Colonic mucosa (tissue), 4 donors: ENCODE data around the gene PRKACA. TPM values are rescaled to one million over a fixed set of nuclear protein-coding genes. Genes with fewer than 3 reads are reported as not detected.

Experiments
- DNase-seq: peaks from one replicate; pipeline ENCODE4 v3.0.0-alpha.2; 2020
- H3K27ac ChIP-seq: fragments of 200-600 bp; one replicate; pipeline ENCODE4 v1.8.0; 2021
- H3K27me3 ChIP-seq: fragments of 200-600 bp; one replicate; pipeline ENCODE4 v1.8.0; 2021
- H3K36me3 ChIP-seq: fragments of 200-600 bp; one replicate; pipeline ENCODE4 v1.8.0; 2021
- H3K4me1 ChIP-seq: fragments of 200-600 bp; one replicate; pipeline ENCODE4 v1.8.0; 2021; ENCODE audit warnings: mild to moderate bottlenecking
- H3K4me3 ChIP-seq: fragments of 200-600 bp; one replicate; pipeline ENCODE4 v1.8.0; 2021
- H3K9ac ChIP-seq, 2 donors: one replicate each; pipeline ENCODE4 v1.7.0; 2013; ENCODE audit warnings: control low read depth in 2 of 2, low read depth in 2 of 2, low read length in 2 of 2
- H3K9me3 ChIP-seq: fragments of 200-600 bp; one replicate; pipeline ENCODE4 v1.8.0; 2021
- intact Hi-C: fragments of 100-400 bp; cut with DNase I; formaldehyde crosslinking; loops from one replicate; pipeline ENCODE4 v1.14.1; 2022
- total RNA-seq, 2 donors: library from RNA; stranded (reverse); fragmentation: NEBNext Ultra II Directional in 1 of 2; extraction: Animal tissue kit (Norgen Biotek cat#: 25700) in 1 of 2; gene quantifications; one replicate each; pipeline ENCODE4 v1.2.1, GENCODE V29; 2021
- TF ChIP-seq, protein P1 (sequence below): fragments of 200-600 bp; IDR thresholded peaks from one replicate; pipeline ENCODE4 v1.8.0; 2022; ENCODE audit warnings: antibody characterized with exemption, mild to moderate bottlenecking
- donor health status: healthy.
- donor health status: DM: no; HTN: no; CAD: no.
- donor health status: DM: no; HTN: no; CAD: no.

Gene PRKACA
- total RNA-seq, 2 donors from 2014 or later = 71.0 to 89.3 TPM

DNA sequence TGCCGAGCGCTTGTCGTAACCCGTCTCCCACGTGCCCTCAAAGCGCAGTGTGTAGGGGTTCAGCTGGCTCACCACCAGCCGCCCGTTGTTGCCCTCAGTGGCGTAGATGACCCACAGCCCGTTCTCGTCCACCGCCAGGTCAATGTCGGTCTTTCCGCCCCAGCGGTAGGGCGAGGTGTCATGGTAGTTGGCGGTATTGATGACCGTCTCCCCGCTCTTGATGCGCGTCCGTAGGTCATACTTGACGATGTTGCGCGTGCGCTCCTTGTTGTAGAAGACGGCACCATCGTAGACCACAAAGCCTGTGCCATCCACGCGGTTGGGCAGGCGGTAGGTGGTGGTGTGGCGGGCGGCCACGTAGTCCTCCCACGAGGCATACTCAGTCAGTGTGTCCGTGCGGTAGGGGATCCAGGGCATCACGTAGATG, 45.3 kb upstream of the PRKACA start:
- no peak overlapping the region for H3K4me3 ChIP-seq
- no peak overlapping the region for H3K27ac ChIP-seq
- H3K4me1 ChIP-seq = no peaks in the 10 kb centered on the region
- no peaks in the 10 kb centered on the region for H3K36me3 ChIP-seq
- no peaks in the 10 kb centered on the region for H3K9me3 ChIP-seq
- no peak for DNase-seq
- no peak overlapping the region for H3K9ac ChIP-seq
- TF ChIP-seq, protein P1, sequence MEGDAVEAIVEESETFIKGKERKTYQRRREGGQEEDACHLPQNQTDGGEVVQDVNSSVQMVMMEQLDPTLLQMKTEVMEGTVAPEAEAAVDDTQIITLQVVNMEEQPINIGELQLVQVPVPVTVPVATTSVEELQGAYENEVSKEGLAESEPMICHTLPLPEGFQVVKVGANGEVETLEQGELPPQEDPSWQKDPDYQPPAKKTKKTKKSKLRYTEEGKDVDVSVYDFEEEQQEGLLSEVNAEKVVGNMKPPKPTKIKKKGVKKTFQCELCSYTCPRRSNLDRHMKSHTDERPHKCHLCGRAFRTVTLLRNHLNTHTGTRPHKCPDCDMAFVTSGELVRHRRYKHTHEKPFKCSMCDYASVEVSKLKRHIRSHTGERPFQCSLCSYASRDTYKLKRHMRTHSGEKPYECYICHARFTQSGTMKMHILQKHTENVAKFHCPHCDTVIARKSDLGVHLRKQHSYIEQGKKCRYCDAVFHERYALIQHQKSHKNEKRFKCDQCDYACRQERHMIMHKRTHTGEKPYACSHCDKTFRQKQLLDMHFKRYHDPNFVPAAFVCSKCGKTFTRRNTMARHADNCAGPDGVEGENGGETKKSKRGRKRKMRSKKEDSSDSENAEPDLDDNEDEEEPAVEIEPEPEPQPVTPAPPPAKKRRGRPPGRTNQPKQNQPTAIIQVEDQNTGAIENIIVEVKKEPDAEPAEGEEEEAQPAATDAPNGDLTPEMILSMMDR = no peak
- no peaks in the 10 kb centered on the region for H3K27me3 ChIP-seq
- intact Hi-C loops = no loop called here

DNA sequence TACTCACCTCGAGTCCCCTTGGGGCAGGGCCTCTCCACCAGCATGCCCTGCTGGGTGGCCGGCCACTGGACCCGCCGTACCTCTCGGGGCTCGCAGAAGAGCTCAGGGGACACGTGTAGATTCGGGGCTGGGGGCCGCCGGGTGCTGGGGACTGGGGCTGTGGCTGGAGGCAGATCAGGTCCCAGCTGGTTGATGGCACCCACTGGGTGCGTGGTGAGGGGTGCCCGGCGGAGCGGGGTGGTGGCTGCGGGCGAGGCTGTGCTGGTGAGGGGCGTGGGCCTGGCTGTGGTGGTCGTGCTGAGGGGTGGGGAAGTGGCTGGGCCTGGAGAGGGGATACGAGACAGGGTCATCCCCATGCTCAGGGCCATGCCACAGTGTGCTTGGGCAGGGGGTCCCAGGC, 43.7 kb upstream of the PRKACA start:
- DNase-seq = no peak
- intact Hi-C loops = no loop called here
- Histone ChIP-seq H3K4me3 (no peak overlapping the region), H3K36me3 (no peaks in the 10 kb centered on the region), H3K27ac (no peak overlapping the region), H3K4me1 (no peaks in the 10 kb centered on the region), H3K27me3 (no peaks in the 10 kb centered on the region), H3K9me3 (no peaks in the 10 kb centered on the region), H3K9ac (no peak overlapping the region)
- TF ChIP-seq, protein P1 = no peak

DNA sequence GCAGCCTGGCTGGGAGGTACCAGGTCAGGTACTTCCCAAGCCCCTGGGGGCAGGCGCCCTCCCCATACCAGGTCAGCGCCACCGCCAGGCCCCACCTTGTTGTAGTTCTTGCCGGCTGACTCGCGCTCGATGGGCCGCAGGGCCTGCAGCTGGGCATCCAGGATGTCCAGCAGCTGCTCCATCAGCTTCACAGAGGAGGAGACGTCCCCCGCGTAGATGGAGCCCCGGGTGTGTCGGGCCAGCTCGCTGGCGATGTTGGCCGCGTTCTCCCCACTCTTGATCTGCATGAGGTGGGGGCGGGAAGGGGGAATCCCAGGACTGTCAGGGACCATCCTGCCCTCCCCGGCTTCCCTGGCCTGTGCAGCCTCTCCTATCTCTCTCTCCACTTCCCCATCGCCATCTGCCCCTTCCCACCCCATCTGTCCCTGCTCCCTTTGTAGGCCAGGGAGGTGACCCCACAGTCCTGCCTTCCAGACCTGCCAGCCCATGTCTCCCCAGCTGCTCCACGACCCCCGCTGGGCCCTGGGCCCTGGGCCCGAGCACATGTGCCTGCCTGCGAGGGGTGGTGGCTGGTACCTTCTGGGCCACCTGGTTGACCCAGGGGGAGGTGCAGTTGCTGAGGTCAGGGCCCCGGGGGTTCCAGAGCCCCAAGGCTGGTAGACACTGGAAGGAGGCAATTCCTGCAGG, 42.6 kb upstream of the PRKACA start:
- intact Hi-C loops = no loop called here
- no peaks in the 10 kb centered on the region for H3K27me3 ChIP-seq
- no peak overlapping the region for H3K9ac ChIP-seq
- TF ChIP-seq, protein P1 = no peak
- no peak overlapping the region for H3K27ac ChIP-seq
- no peaks in the 10 kb centered on the region for H3K36me3 ChIP-seq
- no peak overlapping the region for H3K4me3 ChIP-seq
- no peaks in the 10 kb centered on the region for H3K4me1 ChIP-seq
- DNase-seq = no peak
- no peaks in the 10 kb centered on the region for H3K9me3 ChIP-seq

DNA sequence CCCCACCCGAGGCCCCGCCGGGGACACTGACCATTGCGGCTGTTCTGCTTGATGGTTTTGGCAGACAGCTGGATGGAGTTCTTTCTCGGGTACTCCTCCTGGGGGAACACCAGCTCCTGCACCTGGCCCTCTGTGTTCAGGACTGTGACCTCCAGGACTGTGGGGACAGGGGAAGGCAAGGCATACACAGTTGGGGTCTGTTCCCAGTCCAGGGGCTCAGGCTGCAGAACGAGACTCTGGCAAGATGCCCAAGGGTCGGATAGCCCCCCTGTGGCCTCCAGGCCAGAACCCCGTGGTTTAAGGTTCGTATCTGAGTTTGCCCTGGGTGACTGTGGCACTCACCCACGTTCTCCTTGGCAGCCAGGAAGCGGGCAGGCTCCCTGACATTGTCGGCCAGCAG, 41.5 kb upstream of the PRKACA start:
- Histone ChIP-seq H3K27ac (no peak overlapping the region), H3K4me1 (no peaks in the 10 kb centered on the region), H3K9ac (no peak overlapping the region), H3K27me3 (no peaks in the 10 kb centered on the region), H3K36me3 (no peaks in the 10 kb centered on the region), H3K4me3 (no peak overlapping the region), H3K9me3 (no peaks in the 10 kb centered on the region)
- intact Hi-C loops = no loop called here
- no peak for DNase-seq
- TF ChIP-seq, protein P1 = no peak

DNA sequence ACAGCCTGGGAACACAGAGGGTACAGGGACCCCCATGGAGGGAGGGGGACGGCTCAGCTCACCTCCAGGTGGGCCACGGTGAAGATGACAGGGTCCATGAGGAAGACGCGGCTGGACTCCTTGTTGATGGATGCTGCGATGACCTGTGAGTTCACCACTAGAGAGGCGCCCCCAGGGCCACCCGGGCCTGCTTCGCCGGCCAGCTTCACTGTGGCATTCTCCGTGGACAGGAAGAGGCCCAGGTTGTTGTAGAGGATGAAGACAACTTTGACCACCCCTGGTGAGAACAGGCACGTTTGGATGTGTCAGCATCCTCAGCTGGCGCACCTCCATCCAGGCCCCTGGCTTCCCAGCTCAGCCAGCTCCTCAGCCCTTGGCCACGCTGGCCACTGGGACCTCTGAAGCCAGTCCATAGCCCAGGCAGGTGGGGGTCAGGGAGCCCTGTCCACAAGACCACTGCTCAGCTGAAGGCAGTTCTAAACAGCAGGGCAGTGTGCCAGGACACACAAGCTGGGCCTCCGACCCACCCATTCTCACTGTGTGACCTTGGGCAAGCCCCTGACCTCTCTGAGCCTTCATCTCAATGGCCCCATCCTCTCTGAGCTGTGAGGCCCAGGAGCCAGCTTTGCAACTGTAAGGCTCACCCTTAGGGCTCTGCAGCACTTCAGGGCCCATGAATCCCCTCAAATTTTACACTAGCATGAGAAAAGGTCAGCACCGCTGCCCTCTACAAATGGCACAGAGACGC, 40.9 kb upstream of the PRKACA start:
- TF ChIP-seq, protein P1 = no peak
- no peak overlapping the region for H3K9ac ChIP-seq
- no peak for DNase-seq
- H3K27me3 ChIP-seq = no peaks in the 10 kb centered on the region
- H3K9me3 ChIP-seq = no peaks in the 10 kb centered on the region
- H3K36me3 ChIP-seq = no peaks in the 10 kb centered on the region
- H3K27ac ChIP-seq = no peak overlapping the region
- intact Hi-C loops = no loop called here
- no peaks in the 10 kb centered on the region for H3K4me1 ChIP-seq
- H3K4me3 ChIP-seq = no peak overlapping the region
